Thyroid gland (tissue), 4 donors: ENCODE data around the gene PACS1. TPM values are rescaled to one million over a fixed set of nuclear protein-coding genes. Genes with fewer than 3 reads are reported as not detected.
A peak's percentile ranks its signal among the peaks of the same experiment; 100 is the strongest.

Experiments
- DNase-seq, 2 donors: peaks; one replicate each; pipeline ENCODE4 v3.0.0-alpha.2; 2019
- H3K27ac ChIP-seq, 3 donors: fragments of 200-600 bp; sonication (generic); 1 replicate in 2 of 3; 2 replicates in 1 of 3; pipeline ENCODE4 v1.5.1; 2016 to 2019; ENCODE audit warnings: mild to moderate bottlenecking in 1 of 3, moderate library complexity in 1 of 3
- H3K27me3 ChIP-seq: fragments of 200-600 bp; sonication (generic); one replicate; pipeline ENCODE4 v1.5.1; 2019
- H3K36me3 ChIP-seq, 2 donors: fragments of 200-600 bp; sonication (generic); one replicate each; pipeline ENCODE4 v1.5.1; 2016 to 2019
- H3K4me1 ChIP-seq, 2 donors: fragments of 200-600 bp; sonication (generic); one replicate each; pipeline ENCODE4 v1.5.1; 2017 to 2019
- H3K4me3 ChIP-seq, 3 donors: fragments of 200-600 bp; sonication (generic); replicated peaks in 1 of 3; 1 replicate in 2 of 3; 2 replicates in 1 of 3; pipeline ENCODE4 v1.5.1; 2016; ENCODE audit warnings: mild to moderate bottlenecking in 1 of 3
- H3K9me3 ChIP-seq: fragments of 200-600 bp; sonication (generic); one replicate; pipeline ENCODE4 v1.5.1; 2017
- CTCF ChIP-seq, 6 experiments: fragments of 200-600 bp in 3 of 6; fragments of 450-650 bp in 3 of 6; sonication (generic) in 3 of 6; IDR thresholded peaks; one replicate each; pipeline ENCODE4 v1.5.1; 2016 to 2019; ENCODE audit warnings: antibody characterized with exemption in 6 of 6, mild to moderate bottlenecking in 2 of 6, inconsistent platforms in 1 of 6, moderate library complexity in 1 of 6
- POLR2A ChIP-seq, 2 donors: fragments of 450-650 bp; IDR thresholded peaks; one replicate each; pipeline ENCODE4 v1.6.1; 2017; ENCODE audit warnings: antibody characterized with exemption in 2 of 2, mild to moderate bottlenecking in 2 of 2, moderate library complexity in 1 of 2
- WGBS, 2 donors: methylation state at CpG; one replicate each; pipeline ENCODE4 v1.1.5; 2017; 5-methylcytosine and 5-hydroxymethylcytosine counted together
- intact Hi-C: fragments of 100-400 bp; cut with DNase I; formaldehyde crosslinking; loops from one replicate; pipeline ENCODE4 v1.15.1; 2023
- total RNA-seq, 4 donors: library from RNA; depleted of rRNA; stranded (reverse); fragments of >200 nt; gene quantifications; one replicate each; pipeline ENCODE4 v1.2.3, GENCODE V29; 2016

Gene PACS1
- total RNA-seq, 4 donors from 2014 or later = 39.6 to 67.7 (median 59.7) TPM

- peak in 1 of 6 experiments; percentile 2 for TF ChIP-seq CTCF (IDR thresholded peaks at IDR 0.05)
- no peak for TF ChIP-seq POLR2A (IDR thresholded peaks at IDR 0.05)
- intact Hi-C loops = no loop called here
- WGBS, 2 donors = 13 to 16% methylated on average over 12 of the region's 12 CpGs
- Histone ChIP-seq H3K27ac (peak overlapping the region; percentile 86 to 96 (median 95)), H3K36me3 (peaks cover 16% of the 10 kb centered on the region in 2 donors), H3K4me1 (peaks cover 55 to 62% of the 10 kb centered on the region in 2 donors), H3K4me3 (peak overlapping the region; percentile 25 to 57 (median 44)), H3K9me3 (no peaks in the 10 kb centered on the region), H3K27me3 (no peaks in the 10 kb centered on the region)
- peak; percentile 53 to 60 for DNase-seq
Measured at GRCh38 chr11:66051371-66051765, 18.7 kb upstream of the PACS1 start.

- WGBS, 2 donors = 0% methylated on average over 5 to 35 of the region's 84 CpGs
Measured at GRCh38 chr11:66051766-66052663, 18.1 kb upstream of the PACS1 start, which contains the start of gene SF3B2. Gene SF3B2 (plus strand): TSS chr11:66052364. CDS start chr11:66052385, 21 bp downstream.

GRCh38 chr11:66052664-66052982 lies 17.4 kb upstream of the PACS1 start:
- peak overlapping the region in 2 of 3 donors; percentile 48 to 86 for H3K27ac ChIP-seq
- 1 to 2% methylated on average over 9 to 16 of the region's 17 CpGs for WGBS, 2 donors
- H3K4me1 ChIP-seq = peaks cover 42 to 49% of the 10 kb centered on the region in 2 donors
- H3K9me3 ChIP-seq = no peaks in the 10 kb centered on the region
- H3K4me3 ChIP-seq = peak overlapping the region; percentile 27 to 70 (median 57)
- peaks cover 27 to 29% of the 10 kb centered on the region in 2 donors for H3K36me3 ChIP-seq
- TF ChIP-seq POLR2A (IDR thresholded peaks at IDR 0.05) (no peak), CTCF (IDR thresholded peaks at IDR 0.05) (no peak)
- no peak for DNase-seq
- intact Hi-C loops = no loop called here
- no peaks in the 10 kb centered on the region for H3K27me3 ChIP-seq

More at GRCh38 chr11:66051766-66052663, 18.1 kb upstream of the PACS1 start, which contains the start of gene SF3B2:
- peaks cover 48 to 55% of the 10 kb centered on the region in 2 donors for H3K4me1 ChIP-seq
- no peaks in the 10 kb centered on the region for H3K9me3 ChIP-seq
- no peaks in the 10 kb centered on the region for H3K27me3 ChIP-seq
- H3K36me3 ChIP-seq = peaks cover 21 to 23% of the 10 kb centered on the region in 2 donors
- H3K4me3 ChIP-seq = peak within 1 kb of the TSS; percentile 27 to 70 (median 57)
- peak within 1 kb of the TSS; percentile 86 to 96 (median 95) for H3K27ac ChIP-seq
- intact Hi-C loops = no loop called here
- TF ChIP-seq CTCF (IDR thresholded peaks at IDR 0.05) = no peak
- TF ChIP-seq POLR2A (IDR thresholded peaks at IDR 0.05) = peak in 1 of 2 donors; percentile 85
- peak; percentile 99 for DNase-seq

GRCh38 chr11:66055021-66055420 lies 15.1 kb upstream of the PACS1 start:
- H3K27me3 ChIP-seq = no peaks in the 10 kb centered on the region
- WGBS, 2 donors = 92% methylated on average over 7 of the region's 7 CpGs
- H3K9me3 ChIP-seq = no peaks in the 10 kb centered on the region
- no peak overlapping the region for H3K27ac ChIP-seq
- no peak overlapping the region for H3K4me3 ChIP-seq
- H3K36me3 ChIP-seq = peaks cover 51 to 53% of the 10 kb centered on the region in 2 donors
- H3K4me1 ChIP-seq = peaks cover 26% of the 10 kb centered on the region in 2 donors
- intact Hi-C loops = no loop called here
- no peak for DNase-seq
- TF ChIP-seq CTCF (IDR thresholded peaks at IDR 0.05) = no peak
- no peak for TF ChIP-seq POLR2A (IDR thresholded peaks at IDR 0.05)

- Histone ChIP-seq H3K27me3 (no peaks in the 10 kb centered on the region), H3K4me1 (peaks cover 11 to 12% of the 10 kb centered on the region in 2 donors), H3K4me3 (no peak overlapping the region), H3K9me3 (no peaks in the 10 kb centered on the region), H3K27ac (no peak overlapping the region), H3K36me3 (peaks cover 65 to 68% of the 10 kb centered on the region in 2 donors)
- 69 to 81% methylated on average over 7 of the region's 7 CpGs for WGBS, 2 donors
- intact Hi-C loops = no loop called here
- no peak for TF ChIP-seq POLR2A (IDR thresholded peaks at IDR 0.05)
- TF ChIP-seq CTCF (IDR thresholded peaks at IDR 0.05) = no peak
- DNase-seq = no peak
Measured at GRCh38 chr11:66056501-66056900, 13.6 kb upstream of the PACS1 start.
